HG03025 (cell line): ENCODE data around the gene XPO5.
"Not testable (repeated sequence)": the region's sequence is repeated elsewhere in the genome, so short reads cannot be mapped to it uniquely, and the experiment has no call there.

Experiments used
- ATAC-seq: cut with Tn5 transposase; IDR thresholded peaks from one replicate; pipeline ENCODE4 v1.9.1; 2021; ENCODE audit warnings: mild to moderate bottlenecking, moderate library complexity; ENCODE audit not compliant: unreplicated experiment, low FRiP score

Gene XPO5

DNA sequence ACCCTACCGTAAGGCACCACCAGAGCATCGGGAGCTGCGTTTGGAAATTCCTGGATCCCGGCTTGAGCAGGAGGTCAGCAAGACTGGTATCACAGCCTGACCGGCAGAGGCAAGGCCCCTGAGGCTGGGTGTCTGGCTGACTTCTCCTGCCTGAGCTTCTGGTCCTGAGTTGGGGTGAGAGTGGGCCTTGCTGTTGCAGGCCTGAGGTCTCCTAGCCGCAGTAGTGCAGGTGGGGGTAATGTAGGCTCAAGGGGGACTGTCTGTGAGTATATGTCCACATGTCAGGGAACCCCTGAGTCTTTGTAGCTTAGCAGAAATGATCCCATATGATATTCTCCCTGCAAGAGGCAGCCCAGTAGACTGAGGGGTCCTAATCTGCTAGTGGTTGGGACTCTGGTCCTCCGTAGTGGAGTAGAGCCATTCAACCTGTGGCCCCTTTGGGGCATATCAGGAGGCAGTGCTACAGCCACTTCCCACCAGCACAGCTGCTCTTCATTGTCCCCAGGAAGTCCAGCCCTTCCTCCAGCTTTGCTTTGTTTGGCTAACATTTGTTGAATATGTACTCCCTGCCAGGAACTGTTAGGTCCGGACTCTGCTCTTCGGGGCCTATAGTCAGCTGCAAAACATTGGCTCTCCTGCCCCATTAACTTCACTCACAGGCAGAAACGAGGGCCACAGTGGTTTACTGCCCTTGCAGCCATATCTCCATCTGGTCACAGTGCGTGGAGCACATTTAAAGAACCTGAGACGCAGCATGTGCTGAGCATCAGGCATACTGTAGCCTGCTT, 76.6 kb downstream of the XPO5 start:
- ATAC-seq, result no peak

DNA sequence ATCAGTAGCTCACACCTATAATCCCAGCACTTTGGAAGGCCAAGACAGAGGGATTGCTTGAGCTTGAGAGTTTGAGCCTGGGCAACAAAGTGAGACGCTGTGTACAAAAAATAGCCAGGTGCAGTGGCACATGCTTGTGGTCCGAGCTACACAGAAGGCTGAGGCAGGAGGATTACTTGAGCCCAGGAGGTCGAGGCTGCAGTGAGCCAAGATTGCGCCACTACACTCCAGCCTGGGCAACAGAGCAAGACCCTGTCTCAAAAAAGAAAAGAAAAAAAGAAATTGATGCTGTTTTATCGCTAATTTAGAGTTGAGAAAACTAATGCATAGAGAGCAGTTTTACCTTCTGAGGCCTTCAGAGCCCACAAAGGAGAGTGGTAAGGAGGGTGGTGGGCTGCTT, 77.5 kb downstream of the XPO5 start:
- ATAC-seq, result not testable (repeated sequence)

DNA sequence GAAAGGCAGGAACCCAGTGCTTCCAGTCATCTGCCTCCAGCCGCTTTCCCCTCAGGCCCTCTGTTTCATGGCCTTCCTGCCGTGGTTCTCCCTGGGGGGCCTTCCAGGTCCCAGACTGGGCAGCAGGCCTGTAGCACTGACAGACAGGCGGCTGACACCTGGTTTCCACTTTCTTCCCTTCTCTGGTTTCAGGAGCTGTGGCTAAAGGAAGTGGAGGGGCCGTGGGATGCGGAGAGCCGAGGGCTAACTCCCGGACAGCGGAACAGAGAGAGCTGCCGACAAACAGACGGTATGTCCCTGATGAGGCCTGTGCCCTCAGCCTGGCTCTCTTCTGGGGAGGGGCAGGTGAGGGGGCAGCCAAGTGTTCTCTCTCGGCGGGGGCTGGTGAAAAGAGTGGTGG, 78.1 kb downstream of the XPO5 start:
- ATAC-seq, result no peak

DNA sequence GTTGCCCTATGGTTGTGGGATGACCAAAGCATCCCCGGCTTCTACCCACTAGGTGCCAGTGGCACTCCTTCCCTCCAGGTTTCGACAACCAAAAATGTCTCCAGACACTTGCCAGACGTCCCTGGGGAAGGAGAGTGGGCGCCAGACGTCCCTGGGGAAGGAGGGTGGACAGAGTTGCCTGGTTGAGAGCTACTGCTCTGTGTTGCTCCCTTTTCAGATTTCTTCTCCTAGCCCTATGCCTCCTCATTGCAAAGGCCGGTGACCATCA, 78.8 kb downstream of the XPO5 start:
- ATAC-seq, result no peak

DNA sequence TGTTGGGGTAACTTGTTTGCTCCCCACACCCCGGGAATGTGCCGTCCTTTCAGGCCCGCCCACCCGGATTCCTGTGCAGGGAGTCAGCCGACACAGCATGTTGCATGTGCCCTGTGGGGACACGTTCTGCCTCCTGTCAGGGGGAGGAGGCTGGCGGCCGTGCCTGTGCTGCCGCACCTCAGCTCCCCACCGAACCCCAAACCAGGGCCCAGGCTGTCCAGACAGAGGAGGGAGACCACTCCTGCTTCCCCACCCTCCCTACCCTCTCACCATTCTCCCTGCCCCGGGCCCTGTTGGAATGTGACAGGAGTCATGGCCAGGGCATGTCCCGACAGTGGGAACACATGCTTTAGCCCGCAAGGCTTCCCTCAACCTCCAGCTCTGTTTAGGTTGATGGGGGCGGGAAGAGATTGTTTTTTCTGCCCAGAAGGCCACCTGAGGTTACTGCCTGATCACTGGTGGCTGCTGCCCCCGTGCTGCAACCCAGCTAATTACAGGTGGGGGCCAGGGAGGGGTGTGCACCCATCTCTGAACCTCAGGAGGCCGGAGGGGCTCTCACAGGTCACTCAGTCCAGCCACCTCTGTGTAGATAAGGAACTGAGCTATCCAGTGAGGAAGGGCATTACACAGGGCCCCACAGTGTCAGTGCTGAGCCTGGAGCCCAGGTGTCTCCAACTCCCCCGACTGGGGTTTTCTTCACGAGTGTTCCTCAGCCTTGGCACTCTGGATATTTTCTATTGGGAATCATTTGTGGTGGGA, 79.3 kb downstream of the XPO5 start:
- ATAC-seq, result no peak

DNA sequence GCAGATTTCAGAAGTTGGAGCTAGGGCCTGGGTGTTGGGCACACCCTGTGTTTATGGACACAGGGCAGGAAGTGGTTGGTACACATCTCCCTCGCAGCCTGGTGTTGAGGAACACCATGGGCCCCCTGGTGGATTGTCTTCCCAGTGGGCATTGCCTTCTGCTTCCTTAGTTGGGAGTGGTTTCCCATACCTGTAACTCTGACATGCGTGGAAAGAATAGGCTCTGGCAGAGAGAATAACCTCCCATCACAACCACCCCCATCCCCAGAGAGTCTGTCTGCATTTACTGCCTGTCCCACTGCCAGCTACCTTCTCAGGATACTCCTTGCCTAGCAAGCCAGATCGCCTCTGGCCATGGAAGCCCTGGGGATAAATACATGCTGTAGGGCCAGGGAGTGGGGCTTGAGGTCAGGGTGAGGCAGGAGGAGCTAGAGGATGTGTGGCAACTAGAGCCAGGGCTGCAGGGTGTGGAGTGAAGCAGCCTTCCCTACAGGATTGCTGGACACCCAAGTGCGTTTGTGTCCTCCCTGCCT, 80.4 kb downstream of the XPO5 start:
- ATAC-seq, result no peak

DNA sequence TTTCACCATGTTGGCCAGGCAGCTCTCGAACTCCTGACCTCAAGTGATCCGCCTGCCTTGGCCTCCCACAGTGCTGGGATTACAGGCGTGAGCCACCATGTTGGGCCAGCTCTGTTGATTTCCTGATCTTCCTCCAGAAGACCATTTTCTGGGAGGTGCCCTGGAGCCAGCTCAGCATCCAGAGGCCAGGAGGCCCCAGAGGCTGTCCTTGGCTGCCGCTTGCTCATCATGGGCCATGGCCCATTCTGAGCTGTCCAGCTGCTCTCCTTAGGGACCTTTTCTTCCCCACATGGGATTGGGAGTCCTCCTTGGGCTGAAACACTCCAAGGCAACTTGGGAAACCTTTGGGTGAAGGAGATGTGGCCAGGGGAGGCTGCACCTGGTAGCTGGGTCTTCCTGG, 81.1 kb downstream of the XPO5 start:
- no peak for ATAC-seq

DNA sequence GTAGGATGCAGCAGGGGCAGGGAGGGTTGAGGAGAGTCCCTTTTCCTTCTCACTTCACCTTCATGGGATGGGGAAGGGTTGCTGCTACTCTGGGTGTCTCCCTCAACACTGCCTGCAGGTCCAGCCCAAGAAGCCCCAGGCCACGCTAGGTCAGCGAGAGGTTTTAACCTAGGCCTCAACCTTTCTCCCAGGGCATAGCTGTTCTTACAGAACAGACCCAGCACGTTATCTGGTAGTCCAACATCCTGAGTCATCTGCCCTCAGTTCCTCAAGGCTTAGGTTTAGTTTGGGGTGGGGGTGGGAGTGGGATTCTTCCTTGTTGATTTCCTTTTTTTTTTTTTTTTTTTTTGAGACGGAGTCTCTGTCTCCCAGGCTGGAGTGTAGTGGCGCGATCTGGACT, 81.5 kb downstream of the XPO5 start:
- no peak for ATAC-seq

DNA sequence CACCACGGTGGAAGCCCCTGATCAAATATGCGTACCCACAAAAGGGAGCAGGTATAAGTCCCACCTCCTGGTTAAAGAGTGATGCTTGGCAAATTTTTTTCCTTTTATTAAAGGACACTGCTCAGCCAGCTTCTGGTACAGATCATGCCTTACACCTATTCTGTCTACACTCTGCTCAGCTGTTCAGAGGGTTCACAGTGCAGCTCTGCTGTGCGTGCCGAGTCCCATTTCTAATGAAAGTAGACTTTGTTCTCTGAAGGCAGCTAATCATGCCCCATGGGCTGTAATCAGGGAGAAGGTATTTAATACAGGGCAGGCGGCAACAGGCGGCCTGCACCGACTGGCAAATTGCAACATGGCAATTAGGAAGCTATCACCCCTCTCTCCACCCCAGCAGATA, 82.0 kb downstream of the XPO5 start:
- ATAC-seq, result no peak

DNA sequence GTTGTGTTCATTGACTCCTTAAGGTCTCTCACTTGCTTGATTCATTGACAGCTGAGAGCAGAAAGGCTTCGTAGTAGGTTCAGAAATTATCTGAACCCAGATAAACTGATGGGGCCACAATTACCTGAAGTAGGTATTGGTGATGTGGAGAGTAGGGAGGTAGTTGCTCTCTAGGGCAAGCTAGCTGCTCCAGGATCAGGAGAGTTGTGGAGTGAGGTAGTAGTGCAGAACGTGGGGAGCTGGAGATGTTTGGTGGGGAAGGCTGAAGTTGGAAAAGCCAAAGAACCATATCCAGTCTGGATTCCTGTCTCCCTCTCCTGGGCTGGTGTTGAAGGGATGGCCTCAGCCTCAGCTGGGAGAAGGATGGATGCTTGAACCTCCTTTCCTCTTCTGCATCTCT, 82.6 kb downstream of the XPO5 start:
- ATAC-seq, result no peak

DNA sequence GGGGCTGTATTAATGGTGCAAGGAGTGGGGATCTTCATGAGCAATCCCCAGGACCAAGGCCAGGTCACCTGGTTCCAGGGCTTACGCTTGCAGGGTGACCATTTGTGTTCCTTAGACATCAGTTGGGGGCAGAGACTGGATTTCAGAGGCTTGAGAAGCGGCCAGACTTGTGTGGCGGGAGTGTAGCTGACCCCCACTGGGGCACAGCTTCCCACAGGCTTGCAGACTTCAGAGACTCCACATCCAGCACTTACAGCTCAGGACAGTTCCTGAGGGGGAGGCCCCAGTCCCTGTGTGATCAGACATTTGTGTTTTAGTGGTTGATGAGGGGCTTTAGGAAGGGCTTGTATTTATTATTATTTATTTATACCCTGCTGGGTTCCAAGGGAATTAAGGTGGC, 83.2 kb downstream of the XPO5 start:
- ATAC-seq, result no peak

DNA sequence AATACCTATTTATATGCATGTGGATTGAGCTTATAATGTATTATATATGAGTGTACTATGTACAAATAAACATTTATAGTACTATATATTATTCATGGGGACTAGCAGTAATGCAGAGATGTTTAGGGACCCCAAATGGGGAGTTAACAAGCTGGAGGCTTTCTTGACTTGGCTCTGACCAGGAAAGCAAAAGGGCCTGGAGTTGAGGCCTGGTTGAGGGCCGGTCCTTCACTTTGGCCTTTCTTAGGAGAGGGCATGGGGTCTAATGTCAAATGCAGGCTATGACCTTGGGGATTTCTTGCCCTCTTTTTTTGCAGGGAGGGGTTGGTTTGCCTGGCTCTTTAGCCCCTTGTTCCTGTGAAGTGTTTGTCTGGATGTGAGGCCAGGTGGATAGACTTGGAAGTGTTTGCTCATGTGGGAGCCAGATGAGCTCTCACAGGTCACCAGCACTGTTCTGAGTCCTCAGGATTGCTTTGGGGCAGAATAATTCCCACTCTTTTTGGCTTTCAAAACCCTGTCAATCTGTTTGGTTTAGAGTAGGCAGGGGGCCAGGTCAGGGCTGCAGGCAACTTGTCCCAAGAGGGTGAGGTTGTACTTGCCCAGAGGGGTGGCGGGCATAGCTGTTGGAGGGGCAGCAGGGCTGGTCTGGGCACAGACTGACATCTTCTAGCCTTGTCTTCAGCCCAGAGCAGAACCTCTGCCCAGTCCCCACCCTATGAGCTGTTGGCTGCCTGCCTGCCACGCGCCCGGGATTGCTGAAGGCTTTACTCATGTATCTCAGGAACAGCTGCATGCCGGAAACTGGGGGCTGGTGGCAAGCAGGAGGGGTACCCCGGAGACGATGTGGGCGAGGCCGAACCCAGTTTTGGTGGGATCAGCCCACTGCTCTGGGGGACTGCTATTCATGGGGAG, 83.8 kb downstream of the XPO5 start:
- no peak for ATAC-seq

DNA sequence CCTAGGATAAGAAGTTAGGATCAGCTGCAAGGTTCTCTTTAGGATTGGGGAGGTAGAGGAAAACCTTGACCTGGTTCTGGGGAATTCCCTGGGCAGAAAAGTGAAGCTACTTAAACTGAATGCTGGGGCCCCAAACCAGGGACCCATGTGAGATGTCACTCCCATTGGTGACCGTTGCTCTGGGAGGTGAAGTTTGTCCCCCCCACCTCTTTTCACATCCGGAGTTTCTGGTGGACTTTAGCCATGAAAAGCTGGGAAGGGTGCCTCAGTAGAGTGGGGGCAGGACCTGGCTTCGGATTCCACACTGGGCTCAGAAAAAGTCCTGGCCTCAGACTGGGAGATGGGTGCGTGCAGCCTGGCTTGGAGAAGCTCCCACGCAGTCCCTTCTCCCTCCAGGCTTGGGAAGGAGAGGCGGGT, 85.3 kb downstream of the XPO5 start:
- no peak for ATAC-seq

DNA sequence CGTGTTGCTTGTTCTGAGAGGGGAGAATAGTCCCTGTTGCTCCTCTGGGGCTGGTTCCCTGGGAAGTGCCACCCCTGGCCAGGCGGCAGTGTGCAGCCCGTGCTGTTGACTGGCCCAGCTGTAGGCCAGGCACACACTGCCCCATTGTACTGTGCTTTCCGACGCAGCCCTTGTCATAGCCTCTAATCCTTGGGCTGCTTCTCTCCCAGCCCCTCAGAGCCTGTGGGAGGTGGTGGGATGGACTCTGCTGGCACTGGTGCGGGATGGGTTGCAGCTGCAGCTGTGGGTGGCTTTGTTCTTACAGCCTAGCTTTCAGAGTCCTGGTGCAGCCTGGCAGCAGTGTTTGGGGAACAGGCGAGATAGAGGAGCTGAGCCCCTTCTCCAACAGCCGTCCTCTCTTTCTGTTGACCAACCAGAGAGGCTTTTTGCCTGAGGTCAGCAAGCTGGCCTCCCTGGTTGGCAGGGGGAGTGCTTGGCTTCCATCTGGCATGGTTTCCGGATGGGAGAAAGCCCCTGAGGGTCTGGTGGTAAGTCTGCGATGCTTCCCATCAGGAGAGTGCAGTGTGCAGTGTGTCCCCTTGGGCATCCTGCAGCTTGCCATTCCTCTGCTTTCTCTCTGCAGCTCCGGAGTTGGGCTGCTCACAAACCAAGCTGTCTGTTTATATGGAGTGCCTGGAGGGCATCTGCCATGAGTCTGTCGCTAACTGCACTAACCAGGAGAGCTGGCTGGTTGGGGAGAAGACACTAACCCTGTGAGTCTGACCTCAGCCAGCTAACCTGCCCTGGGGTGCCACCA, 86.4 kb downstream of the XPO5 start:
- ATAC-seq, result no peak

DNA sequence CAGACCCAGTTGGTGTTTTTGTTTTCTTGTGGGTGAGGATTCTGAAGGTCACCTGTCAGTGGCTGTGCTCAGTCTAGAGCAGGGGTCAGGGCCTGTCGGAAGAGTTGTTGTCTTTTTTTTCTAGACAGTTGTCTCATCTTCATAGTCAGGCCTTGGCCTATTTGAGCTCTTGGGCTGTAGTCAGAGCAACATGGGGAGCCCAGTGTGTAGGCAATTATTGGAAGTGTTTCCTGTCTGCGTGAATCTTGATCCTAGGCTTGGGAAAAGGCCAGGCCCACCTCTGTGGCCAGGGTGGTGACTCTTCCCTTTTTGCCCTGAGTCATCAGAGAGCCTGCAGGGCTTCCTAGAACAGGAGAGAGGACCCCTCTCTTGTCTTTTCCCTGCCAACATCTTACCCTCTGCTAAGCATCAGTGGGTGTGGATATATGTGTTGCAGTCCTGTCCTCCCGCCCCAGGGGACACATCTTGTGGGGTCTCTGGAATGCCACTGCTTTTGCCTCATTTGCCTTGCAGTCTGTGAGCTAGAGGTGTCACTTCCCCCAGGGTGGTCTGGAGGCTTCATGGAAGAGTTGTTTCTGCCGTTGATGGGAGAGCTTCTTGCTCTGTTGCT, 87.1 kb downstream of the XPO5 start:
- ATAC-seq, result no peak

DNA sequence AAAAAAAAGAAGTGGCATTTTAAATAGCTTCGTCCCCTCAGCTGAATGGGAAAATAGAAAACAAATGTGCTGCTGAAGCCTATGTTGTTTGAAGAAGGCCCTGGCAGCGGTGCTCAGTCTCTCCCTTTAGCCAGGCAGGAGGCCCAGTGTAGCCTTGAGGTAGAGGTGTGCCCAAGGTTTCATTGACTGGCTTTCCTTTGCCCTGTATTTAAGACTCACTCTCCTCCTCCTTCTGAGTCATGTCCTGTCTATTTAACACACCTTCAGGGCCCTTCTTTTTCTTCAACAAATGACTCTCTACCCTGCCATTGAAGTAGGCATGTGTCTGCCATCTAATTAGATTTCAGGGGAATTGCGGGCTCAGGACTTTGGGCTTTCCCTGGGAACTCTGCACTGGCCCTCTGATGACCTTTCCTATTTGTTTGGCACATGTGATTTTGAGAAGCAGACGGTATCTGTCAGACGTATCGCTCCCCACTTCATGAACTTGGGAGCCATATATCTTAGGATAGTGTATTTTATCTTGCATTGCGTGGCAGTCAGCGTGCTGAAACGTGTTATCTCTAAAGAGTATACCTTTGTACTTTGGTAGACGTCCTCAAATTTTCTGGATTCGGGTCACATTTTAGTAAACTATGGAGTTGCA, 94.1 kb downstream of the XPO5 start:
- ATAC-seq, result no peak

DNA sequence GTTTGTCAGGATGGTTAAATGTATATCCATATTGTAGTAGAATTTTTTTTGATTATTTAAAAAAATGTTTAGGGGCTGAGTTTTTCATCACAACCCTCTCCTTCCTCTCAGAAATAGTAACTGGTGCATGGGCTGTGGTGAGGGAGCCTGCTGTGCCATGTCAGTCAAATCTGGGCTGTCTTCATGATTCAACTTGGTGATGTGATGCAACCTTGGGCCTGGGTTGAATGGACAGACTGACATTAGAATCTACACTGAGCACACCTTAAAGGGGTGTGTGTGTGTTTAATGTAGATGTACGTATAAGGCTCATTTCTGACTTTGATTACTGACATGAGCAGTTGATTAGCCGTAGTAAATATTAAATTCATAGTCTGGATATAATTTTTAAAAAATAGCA, 94.8 kb downstream of the XPO5 start:
- no peak for ATAC-seq

DNA sequence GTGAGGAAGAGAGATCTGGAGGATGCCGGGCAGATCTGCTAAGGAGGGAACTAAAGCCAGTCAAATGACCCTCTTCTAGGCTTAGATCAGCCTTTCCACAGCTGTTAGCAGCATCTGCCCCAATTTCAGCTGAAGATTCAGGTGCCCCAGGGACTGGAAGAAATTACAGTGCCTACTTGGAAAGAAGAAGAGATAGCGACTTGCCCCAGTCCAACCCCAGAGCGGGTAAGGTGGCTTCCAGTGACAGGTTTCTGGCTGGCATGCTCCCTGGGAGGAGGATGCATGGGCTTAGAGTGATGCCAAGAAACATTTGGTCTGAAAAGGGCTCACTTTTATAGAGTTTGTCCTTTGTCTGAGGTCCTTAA, 97.8 kb downstream of the XPO5 start:
- no peak for ATAC-seq

DNA sequence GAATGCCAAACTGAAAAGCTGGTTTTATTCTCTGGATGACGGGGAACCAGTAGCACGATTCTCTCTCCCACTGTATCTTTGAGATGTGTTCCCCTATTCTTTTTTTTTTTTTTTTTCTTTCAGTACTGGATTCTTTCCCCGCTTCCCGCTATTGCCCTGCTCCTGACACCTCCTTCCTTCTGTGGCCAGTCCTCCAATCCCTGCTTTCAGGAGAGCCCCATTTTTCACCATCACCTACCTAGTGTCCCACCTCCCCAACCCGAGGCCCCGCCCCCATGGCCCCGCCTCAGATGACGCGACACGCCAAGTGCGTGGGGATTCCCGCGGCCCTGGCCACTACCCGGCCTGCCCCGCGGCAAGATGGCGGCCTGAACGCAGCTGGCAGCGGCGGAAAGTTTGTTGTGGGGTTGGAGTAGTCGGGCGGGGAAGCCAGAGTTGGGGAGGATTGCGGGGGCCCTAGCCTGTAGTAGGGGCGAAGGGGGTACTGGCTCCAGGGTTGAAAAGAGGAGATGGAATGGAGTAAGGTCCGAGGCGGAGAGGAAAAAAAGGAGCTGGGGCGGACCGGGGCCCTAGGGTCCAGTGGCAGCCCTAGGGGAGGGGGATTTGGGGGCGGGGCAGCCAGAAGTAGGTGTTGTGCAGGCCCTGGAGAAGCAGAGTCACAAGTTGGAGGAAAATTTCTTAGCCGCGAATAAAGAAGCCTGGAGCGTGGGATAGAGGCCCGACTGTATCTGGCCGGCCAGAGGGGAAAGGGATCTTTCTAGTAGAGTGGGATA, 98.4 kb downstream of the XPO5 start, which contains the start of gene TJAP1:
TJAP1 (plus strand) TSS at position 336 of the 773 bp plus-strand sequence. CDS start 21,432 bp downstream, outside the sequence.
- ATAC-seq, result no peak
